ENCODE data around the gene CTAGE9.

Gene CTAGE9

GRCh38 chr6:131663578-131664165 is 47.1 kb downstream of the CTAGE9 start:
- no peak for DNase-seq

- DNase-seq: no peak
Observed at GRCh38 chr6:131660195-131660594, 50.6 kb downstream of the CTAGE9 start.

Measured in NCI-H2029 (cell line).